CD4-positive, alpha-beta T cell treated with Interleukin-17A for 4 hours (primary cell): ENCODE results near the gene PCDHB12.
"Not testable (repeated sequence)": the region's sequence is repeated elsewhere in the genome, so short reads cannot be mapped to it uniquely, and the experiment has no call there.

ENCODE experiments used
- DNase-seq: peaks from one replicate; pipeline ENCODE4 v3.0.0-alpha.2; 2020; ENCODE audit warnings: mixed read lengths

Gene PCDHB12

DNA sequence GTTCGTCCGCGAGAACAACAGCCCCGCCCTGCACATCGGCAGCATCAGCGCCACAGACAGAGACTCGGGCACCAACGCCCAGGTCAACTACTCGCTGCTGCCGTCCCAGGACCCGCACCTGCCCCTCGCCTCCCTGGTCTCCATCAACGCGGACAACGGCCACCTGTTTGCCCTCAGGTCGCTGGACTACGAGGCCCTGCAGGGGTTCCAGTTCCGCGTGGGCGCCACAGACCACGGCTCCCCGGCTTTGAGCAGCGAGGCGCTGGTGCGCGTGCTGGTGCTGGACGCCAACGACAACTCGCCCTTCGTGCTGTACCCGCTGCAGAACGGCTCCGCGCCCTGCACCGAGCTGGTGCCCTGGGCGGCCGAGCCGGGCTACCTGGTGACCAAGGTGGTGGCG, 1.8 kb downstream of the PCDHB12 start:
- DNase-seq, result not testable (repeated sequence)

DNA sequence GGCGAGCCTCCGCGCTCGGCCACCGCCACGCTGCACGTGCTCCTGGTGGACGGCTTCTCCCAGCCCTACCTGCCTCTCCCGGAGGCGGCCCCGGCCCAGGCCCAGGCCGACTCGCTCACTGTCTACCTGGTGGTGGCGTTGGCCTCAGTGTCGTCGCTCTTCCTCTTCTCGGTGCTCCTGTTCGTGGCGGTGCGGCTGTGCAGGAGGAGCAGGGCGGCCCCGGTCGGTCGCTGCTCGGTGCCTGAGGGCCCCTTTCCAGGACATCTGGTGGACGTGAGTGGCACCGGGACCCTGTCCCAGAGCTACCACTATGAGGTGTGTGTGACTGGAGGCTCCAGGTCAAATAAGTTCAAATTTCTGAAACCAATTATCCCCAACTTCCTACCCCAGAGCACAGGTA, 2.3 kb downstream of the PCDHB12 start:
- DNase-seq, result not testable (repeated sequence)

DNA sequence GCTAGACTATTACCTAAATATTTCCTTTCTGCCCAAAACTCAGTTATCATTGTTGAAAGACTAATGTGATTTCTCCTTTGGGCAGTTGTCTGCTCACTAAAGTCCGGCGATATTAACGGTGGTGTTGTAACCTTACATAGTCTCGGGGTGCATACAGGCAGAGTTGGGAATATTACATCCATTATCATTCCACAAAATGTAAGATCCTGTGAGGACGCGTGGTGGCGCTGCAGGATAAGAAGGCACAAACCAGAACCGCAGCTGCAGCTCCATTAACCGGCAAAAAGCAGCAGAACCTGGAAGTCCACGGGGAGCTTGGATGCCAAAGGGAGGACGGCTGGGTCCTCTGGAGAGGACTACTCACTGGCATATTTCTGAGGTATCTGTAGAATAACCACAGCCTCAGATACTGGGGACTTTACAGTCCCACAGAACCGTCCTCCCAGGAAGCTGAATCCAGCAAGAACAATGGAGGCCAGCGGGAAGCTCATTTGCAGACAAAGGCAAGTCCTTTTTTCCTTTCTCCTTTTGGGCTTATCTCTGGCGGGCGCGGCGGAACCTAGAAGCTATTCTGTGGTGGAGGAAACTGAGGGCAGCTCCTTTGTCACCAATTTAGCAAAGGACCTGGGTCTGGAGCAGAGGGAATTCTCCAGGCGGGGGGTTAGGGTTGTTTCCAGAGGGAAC, 5.3 kb downstream of the PCDHB12 start, which contains the start of gene PCDHB13:
Gene PCDHB13 (plus strand): TSS at position 264 of the 684 bp plus-strand sequence. CDS start 205 bp downstream, at position 469.
- peak; percentile 34 for DNase-seq

GRCh38 chr5:141214583-141214982, 6.1 kb downstream of the PCDHB12 start:
- not testable (repeated sequence) for DNase-seq

DNA sequence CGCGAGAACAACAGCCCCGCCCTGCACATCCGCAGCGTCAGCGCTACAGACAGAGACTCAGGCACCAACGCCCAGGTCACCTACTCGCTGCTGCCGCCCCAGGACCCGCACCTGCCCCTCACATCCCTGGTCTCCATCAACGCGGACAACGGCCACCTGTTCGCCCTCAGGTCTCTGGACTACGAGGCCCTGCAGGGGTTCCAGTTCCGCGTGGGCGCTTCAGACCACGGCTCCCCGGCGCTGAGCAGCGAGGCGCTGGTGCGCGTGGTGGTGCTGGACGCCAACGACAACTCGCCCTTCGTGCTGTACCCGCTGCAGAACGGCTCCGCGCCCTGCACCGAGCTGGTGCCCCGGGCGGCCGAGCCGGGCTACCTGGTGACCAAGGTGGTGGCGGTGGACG, 7.0 kb downstream of the PCDHB12 start:
- not testable (repeated sequence) for DNase-seq

GRCh38 chr5:141216035-141216434, 7.5 kb downstream of the PCDHB12 start:
- DNase-seq, result not testable (repeated sequence)

DNA sequence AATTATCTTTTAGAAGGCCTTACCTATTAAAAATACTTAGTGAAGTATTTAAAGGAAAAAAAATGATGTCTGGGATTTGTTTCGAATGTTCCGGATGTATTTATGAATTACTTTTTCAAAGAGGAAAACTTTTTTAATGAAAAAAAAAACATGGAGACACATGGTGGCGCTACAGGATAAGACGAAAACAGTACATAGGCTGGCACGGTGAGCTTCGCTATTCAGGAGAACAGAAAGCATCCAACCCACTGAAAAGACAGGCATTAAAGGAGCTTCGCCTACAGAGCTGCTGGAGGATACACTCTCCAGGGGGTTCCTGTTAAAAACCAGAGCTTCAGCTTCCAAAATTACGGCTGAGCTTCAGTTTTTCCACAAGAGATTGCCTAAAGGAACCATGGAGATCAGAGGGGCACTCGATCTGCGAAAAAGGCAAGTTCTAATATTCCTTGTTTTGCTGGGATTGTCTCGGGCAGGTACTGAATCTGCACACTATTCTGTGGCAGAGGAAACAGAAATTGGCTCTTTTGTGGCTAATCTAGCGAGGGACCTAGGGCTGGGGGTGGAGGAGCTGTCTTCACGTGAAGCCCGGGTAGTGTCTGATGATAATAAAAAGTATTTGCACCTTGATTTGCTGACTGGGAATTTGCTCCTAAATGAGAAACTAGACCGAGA, 14.7 kb downstream of the PCDHB12 start, which contains the start of gene PCDHB14:
Gene PCDHB14 (plus strand): TSS at position 232 of the 672 bp plus-strand sequence. CDS start 163 bp downstream, at position 395.
- DNase-seq, result no peak

DNA sequence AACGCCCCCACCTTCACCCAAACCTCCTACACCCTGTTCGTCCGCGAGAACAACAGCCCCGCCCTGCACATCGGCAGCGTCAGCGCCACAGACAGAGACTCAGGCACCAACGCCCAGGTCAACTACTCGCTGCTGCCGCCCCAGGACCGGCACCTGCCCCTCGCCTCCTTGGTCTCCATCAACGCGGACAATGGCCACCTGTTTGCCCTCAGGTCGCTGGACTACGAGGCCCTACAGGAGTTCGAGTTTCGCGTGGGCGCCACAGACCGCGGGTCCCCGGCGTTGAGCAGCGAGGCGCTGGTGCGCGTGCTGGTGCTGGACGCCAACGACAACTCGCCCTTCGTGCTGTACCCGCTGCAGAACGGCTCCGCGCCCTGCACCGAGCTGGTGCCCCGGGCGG, 16.3 kb downstream of the PCDHB12 start:
- not testable (repeated sequence) for DNase-seq

- not testable (repeated sequence) for DNase-seq
These were observed 16.9 kb downstream of the PCDHB12 start for GRCh38 chr5:141225421-141225820.

GRCh38 chr5:141234109-141234667, 25.7 kb downstream of the PCDHB12 start:
- no peak for DNase-seq

DNA sequence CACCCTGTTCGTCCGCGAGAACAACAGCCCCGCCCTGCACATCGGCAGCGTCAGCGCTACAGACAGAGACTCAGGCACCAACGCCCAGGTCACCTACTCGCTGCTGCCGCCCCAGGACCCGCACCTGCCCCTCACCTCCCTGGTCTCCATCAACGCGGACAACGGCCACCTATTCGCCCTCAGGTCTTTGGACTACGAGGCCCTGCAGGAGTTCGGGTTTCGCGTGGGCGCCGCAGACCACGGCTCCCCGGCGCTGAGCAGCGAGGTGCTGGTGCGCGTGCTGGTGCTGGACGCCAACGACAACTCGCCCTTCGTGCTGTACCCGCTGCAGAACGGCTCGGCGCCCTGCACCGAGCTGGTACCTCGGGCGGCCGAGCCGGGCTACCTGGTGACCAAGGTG, 27.4 kb downstream of the PCDHB12 start:
- not testable (repeated sequence) for DNase-seq

GRCh38 chr5:141236516-141237313, 28.2 kb downstream of the PCDHB12 start:
- no peak for DNase-seq

- no peak for DNase-seq
These were observed 33.0 kb downstream of the PCDHB12 start for GRCh38 chr5:141241496-141241895.

- peak; percentile 8 for DNase-seq
These were observed 36.8 kb downstream of the PCDHB12 start, which contains the start of gene PCDHB15 for GRCh38 chr5:141245250-141245717. TSS of gene PCDHB15 (plus strand) at chr5:141245395. CDS start at chr5:141245579, 184 bp downstream.

- DNase-seq, result not testable (repeated sequence)
These were observed 38.5 kb downstream of the PCDHB12 start for GRCh38 chr5:141246971-141247370.

- DNase-seq, result not testable (repeated sequence)
These were observed 38.9 kb downstream of the PCDHB12 start for GRCh38 chr5:141247434-141247833.

- DNase-seq, result no peak
These were observed 42.1 kb downstream of the PCDHB12 start for GRCh38 chr5:141250576-141250975.

GRCh38 chr5:141258464-141258863, 49.9 kb downstream of the PCDHB12 start:
- no peak for DNase-seq

DNA sequence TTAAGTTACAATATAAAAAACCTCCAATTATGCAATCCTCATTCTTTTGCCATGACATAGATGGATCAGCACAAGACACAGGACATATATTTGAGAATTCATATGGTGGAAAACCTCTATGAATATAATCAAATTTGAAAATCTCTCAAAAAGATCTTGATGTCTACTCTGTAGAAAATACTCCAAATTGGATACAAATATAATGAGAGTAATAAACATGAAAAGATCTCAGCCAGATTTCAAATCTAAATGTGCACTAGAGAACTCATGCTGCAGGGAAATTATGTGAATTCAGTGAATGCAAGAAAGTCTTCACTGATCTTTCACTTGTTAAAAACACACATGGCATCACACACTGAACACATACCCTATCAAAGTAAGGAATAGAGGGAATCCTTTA, 50.4 kb downstream of the PCDHB12 start:
- DNase-seq, result no peak

DNA sequence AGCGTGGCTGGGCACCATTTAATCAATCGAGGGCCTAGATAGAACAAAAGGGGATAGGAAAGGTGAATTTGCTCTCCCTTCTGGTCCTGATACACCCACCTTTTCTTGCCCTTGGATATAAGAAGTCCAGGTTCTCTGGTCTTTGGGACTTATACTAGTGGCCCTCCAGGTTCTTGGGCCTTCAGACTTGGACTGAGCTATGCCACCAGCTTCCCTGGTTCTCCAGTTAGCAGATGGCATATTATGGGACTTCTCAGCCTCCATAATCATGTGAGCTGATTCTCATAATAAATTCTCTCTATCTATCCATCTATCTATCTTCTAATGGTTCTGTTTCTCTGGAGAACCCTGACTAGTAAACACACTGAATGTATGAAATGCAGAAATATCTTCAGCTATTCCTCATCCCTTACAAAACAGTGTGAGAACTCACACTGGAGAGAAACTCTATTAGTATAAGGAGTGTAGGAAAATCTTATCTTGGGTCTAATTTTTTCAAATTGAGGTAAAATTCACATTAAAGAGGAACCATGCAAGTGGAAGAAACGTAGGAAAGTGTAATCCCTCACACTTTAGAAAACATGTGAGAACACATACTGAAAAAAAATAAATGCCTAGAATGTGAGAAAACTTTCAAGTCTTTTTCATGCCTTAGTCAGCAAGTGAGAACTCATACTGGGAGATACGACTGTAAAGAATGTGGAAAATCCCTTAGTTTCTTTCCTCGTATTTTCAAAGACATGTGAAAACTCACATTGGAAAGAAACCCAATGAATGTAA, 52.1 kb downstream of the PCDHB12 start:
- no peak for DNase-seq

DNA sequence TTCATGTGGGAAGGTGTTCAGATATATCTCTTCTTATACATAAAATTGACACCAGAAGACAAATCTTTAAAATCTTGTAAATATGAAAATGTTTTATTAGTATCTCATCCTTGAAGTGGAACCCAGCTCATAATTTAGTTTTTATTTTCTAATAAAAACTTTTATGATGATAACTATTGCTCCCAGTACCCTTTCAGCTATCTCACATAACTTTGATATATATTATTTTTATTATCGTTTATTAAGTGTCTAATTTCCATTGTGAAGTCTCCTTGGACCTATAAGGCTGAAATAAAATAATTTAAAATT, 52.7 kb downstream of the PCDHB12 start:
- DNase-seq, result no peak
